SK-N-SH (cell line): ENCODE results near the gene PCDH1. TPM values are rescaled to one million over a fixed set of nuclear protein-coding genes. Genes with fewer than 3 reads are reported as not detected.
A peak's percentile ranks its signal among the peaks of the same experiment; 100 is the strongest.

Experiments
- CTCF ChIA-PET: fragments of 300-600, 350-600 bp; formaldehyde crosslinking; extraction: SDS; loops from one replicate; lab custom pipeline; 2021; lab: Yijun Ruan, JAX
- POLR2A ChIA-PET: fragments of 350-600 bp; sonication (Branson Sonifier 250); formaldehyde crosslinking; extraction: SDS; loops from one replicate; lab custom pipeline; 2020; ENCODE audit warnings: antibody characterized with exemption, inconsistent platforms; lab: Yijun Ruan, JAX
- DNase-seq: peaks from one replicate; pipeline ENCODE4 v3.0.0; 2012
- H2AFZ ChIP-seq: fragments of 200-600 bp; sonication (generic); 2 replicates; pipeline ENCODE4 v1.8.1; 2016; ENCODE audit warnings: antibody characterized with exemption, mild to moderate bottlenecking, low read depth
- H3F3A ChIP-seq: fragments of 200-600 bp; sonication (generic); replicated peaks from 2 replicates; pipeline ENCODE3; 2016; ENCODE audit warnings: antibody characterized with exemption, mild to moderate bottlenecking; ENCODE audit not compliant: insufficient read depth
- H3K27ac ChIP-seq, 2 experiments: fragments of 200-500 bp in 1 of 2; fragments of 200-600 bp in 1 of 2; sonication (Bioruptor generic) in 1 of 2; sonication (generic), shearing (Covaris generic) in 1 of 2; 2 replicates each; pipeline versions ENCODE4 v1.5.1 to v1.6.1; 2014 to 2016; ENCODE audit warnings: low read depth in 2 of 2, inconsistent platforms in 1 of 2, low read length in 1 of 2, mild to moderate bottlenecking in 1 of 2, mixed read lengths in 1 of 2
- H3K27me3 ChIP-seq: fragments of 200-600 bp; sonication (generic), shearing (Covaris generic); 2 replicates; pipeline ENCODE4 v1.6.1; 2016; ENCODE audit warnings: mixed run types; ENCODE audit not compliant: insufficient read depth
- H3K36me3 ChIP-seq, 2 experiments: fragments of 200-500 bp in 1 of 2; fragments of 200-600 bp in 1 of 2; sonication (Bioruptor generic) in 1 of 2; sonication (generic) in 1 of 2; replicated peaks in 1 of 2; 2 replicates each; pipeline versions ENCODE3 to v1.5.1; 2014 to 2016; ENCODE audit warnings: low read length in 1 of 2, mild to moderate bottlenecking in 1 of 2; ENCODE audit not compliant: insufficient read depth in 2 of 2, control insufficient read depth in 1 of 2
- H3K4me1 ChIP-seq, 2 experiments: fragments of 200-500 bp in 1 of 2; fragments of 200-600 bp in 1 of 2; sonication (Bioruptor generic) in 1 of 2; sonication (generic), shearing (Covaris generic) in 1 of 2; 2 replicates each; pipeline versions ENCODE4 v1.5.1 to v1.6.1; 2014 to 2016; ENCODE audit warnings: low read depth in 1 of 2, low read length in 1 of 2, mixed run types in 1 of 2; ENCODE audit not compliant: insufficient read depth in 2 of 2, control insufficient read depth in 1 of 2
- H3K4me2 ChIP-seq: fragments of 200-600 bp; sonication (generic), shearing (Covaris generic); 2 replicates; pipeline ENCODE4 v1.6.1; 2017; ENCODE audit warnings: mixed run types
- H3K4me3 ChIP-seq, 2 experiments: fragments of 200-500 bp in 1 of 2; fragments of 200-600 bp in 1 of 2; sonication (Bioruptor generic) in 1 of 2; sonication (generic), shearing (Covaris generic) in 1 of 2; 2 replicates each; pipeline versions ENCODE4 v1.5.1 to v1.8.1; 2014 to 2016; ENCODE audit warnings: low read depth in 2 of 2, inconsistent platforms in 1 of 2, low read length in 1 of 2, mild to moderate bottlenecking in 1 of 2, mixed read lengths in 1 of 2, moderate library complexity in 1 of 2
- H3K79me2 ChIP-seq: fragments of 200-600 bp; sonication (generic); 2 replicates; pipeline ENCODE4 v1.8.1; 2017; ENCODE audit warnings: mild to moderate bottlenecking; ENCODE audit not compliant: insufficient read depth
- H3K9ac ChIP-seq: fragments of 200-600 bp; sonication (generic); 2 replicates; pipeline ENCODE4 v1.6.1; 2017; ENCODE audit warnings: mixed run types
- H3K9me2 ChIP-seq: fragments of 200-600 bp; sonication (generic); 2 replicates; pipeline ENCODE4 v1.6.1; 2017; ENCODE audit warnings: mixed run types
- H3K9me3 ChIP-seq: fragments of 200-600 bp; sonication (generic); 2 replicates; pipeline ENCODE4 v1.6.1; 2017; ENCODE audit warnings: mixed run types, mild to moderate bottlenecking, moderate library complexity
- H4K20me1 ChIP-seq: fragments of 200-600 bp; sonication (generic); 2 replicates; pipeline ENCODE4 v1.6.1; 2017; ENCODE audit warnings: mild to moderate bottlenecking, mixed run types; ENCODE audit not compliant: insufficient read depth
- ELF1 ChIP-seq: IDR thresholded peaks from 2 replicates; pipeline ENCODE4 v1.4.0; 2012
- EZH2phosphoT487 ChIP-seq: fragments of 200-600 bp; sonication (generic); IDR thresholded peaks from 2 replicates; pipeline ENCODE4 v1.6.1; 2017; ENCODE audit warnings: low read depth, mixed run types, mild to moderate bottlenecking, antibody characterized with exemption, moderate library complexity, borderline replicate concordance
- FOXM1 ChIP-seq: IDR thresholded peaks from 2 replicates; pipeline ENCODE4 v1.4.0; 2012; ENCODE audit warnings: low read depth, mild to moderate bottlenecking
- GABPA ChIP-seq: IDR thresholded peaks from 2 replicates; pipeline ENCODE4 v1.4.0; 2012; ENCODE audit warnings: low read depth, mild to moderate bottlenecking
- JUND ChIP-seq: IDR thresholded peaks from 2 replicates; pipeline ENCODE4 v1.4.0; 2012
- MEF2A ChIP-seq: IDR thresholded peaks from 2 replicates; pipeline ENCODE4 v1.4.0; 2012; ENCODE audit warnings: low read depth, borderline replicate concordance
- MXI1 ChIP-seq: IDR thresholded peaks from 2 replicates; pipeline ENCODE4 v1.6.1; 2012; ENCODE audit warnings: mild to moderate bottlenecking, low read depth, low read length, improper control_type of control experiment
- NRF1 ChIP-seq: IDR thresholded peaks from 2 replicates; pipeline ENCODE4 v1.6.1; 2012; ENCODE audit warnings: low read depth, mild to moderate bottlenecking, low read length
- POLR2AphosphoS5 ChIP-seq: IDR thresholded peaks from 2 replicates; pipeline ENCODE4 v1.6.1; 2012; ENCODE audit warnings: low read depth, low read length
- RAD21 ChIP-seq: IDR thresholded peaks from 2 replicates; pipeline ENCODE4 v1.6.1; 2012; ENCODE audit warnings: mild to moderate bottlenecking, low read length
- RCOR1 ChIP-seq: fragments of 150-350 bp; IDR thresholded peaks from 2 replicates; pipeline ENCODE4 v1.6.1; 2017; ENCODE audit warnings: antibody characterized with exemption, low read length
- REST ChIP-seq: IDR thresholded peaks from 2 replicates; pipeline ENCODE4 v1.6.1; 2012; ENCODE audit warnings: mild to moderate bottlenecking, low read depth, low read length, moderate library complexity
- RFX5 ChIP-seq: IDR thresholded peaks from 2 replicates; pipeline ENCODE4 v1.6.1; 2012; ENCODE audit warnings: mild to moderate bottlenecking, improper control_type of control experiment, low read length
- SIN3A ChIP-seq: IDR thresholded peaks from 2 replicates; pipeline ENCODE4 v1.6.1; 2012; ENCODE audit warnings: low read depth, mild to moderate bottlenecking, low read length, moderate library complexity, borderline replicate concordance
- SMC3 ChIP-seq: IDR thresholded peaks from 2 replicates; pipeline ENCODE4 v1.6.1; 2012; ENCODE audit warnings: low read depth, low read length, improper control_type of control experiment
- TCF12 ChIP-seq: IDR thresholded peaks from 2 replicates; pipeline ENCODE4 v1.4.0; 2012
- TEAD4 ChIP-seq: IDR thresholded peaks from 2 replicates; pipeline ENCODE4 v1.4.0; 2012; ENCODE audit warnings: mild to moderate bottlenecking, borderline replicate concordance; ENCODE audit not compliant: insufficient read depth
- YY1 ChIP-seq: IDR thresholded peaks from 2 replicates; pipeline ENCODE4 v1.4.0; 2012; ENCODE audit warnings: low read depth, mild to moderate bottlenecking
- WGBS: methylation state at CpG from one replicate; pipeline ENCODE4 v1.1.6; 2017; ENCODE audit warnings: low lambda C conversion rate; 5-methylcytosine and 5-hydroxymethylcytosine counted together
- polyA plus RNA-seq, 3 experiments: library from polyadenylated mRNA; depleted of rRNA; stranded (reverse); fragments of >200 nt; gene quantifications; 2 replicates each; pipeline ENCODE4 v1.2.3, GENCODE V29; 2012
- TF ChIP-seq, protein P1 (sequence below): fragments of 200-600 bp; sonication (generic); IDR thresholded peaks from 2 replicates; pipeline ENCODE4 v1.6.1; 2017; ENCODE audit warnings: antibody characterized with exemption, mild to moderate bottlenecking, moderate library complexity
- TF ChIP-seq, protein P2 (sequence below): IDR thresholded peaks from 2 replicates; pipeline ENCODE4 v1.4.0; 2012; ENCODE audit warnings: low read depth

PCDH1 gene
- polyA plus RNA-seq, 1 of the 3 experiments (the other 2 are of a cell fraction): 0.08 TPM

- POLR2A ChIA-PET: interaction anchor here (0.5 to 3.2 kb wide), 3 partner anchors 11 to 235 kb away, joined by 3 to 12 read pairs (median 3); no protein-coding TSS in a partner anchor
- no peaks in the 10 kb centered on the region for H3K9me3 ChIP-seq
- 56% methylated on average over 2 of the region's 4 CpGs for WGBS
Measured at GRCh38 chr5:141826674-141827073, 51.5 kb downstream of the PCDH1 start.

DNA sequence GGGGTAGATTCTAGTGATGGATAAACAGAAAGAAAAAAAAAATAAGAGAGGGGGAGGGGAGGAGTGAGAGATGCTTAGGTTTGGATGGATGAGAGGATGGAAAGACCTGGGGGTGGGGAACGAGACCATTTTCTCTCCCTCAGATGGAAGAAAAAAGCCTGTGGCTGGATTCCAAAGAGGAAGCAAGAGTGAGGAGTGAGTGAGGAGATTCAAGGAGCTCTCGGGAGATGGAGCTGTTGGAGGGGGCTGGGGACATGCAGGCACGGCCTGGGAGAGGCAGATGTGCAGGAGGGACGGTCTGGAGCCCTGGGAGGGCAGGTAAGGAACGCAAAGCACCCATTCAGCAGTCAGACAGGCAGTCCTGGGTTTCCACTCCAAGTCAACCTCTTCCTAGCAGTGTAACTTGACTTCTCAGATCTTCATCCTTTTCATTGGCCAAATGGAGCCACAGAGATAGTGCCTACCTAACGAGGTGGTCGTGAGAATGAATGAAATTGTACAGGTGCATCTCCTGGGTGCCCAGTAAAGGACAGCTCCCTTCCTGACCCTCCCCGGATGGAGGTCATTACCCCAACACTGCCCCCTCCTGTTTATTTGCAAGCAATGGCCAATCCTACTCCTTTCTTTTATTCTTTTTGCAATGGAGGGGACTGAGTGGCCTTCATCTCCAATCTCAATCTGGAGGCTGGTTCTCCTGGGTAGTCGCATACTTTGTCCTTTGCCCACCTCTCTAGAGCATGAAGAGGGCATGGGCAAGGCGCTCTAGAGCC, 52.2 kb downstream of the PCDH1 start:
- Histone ChIP-seq H3K27me3 (peaks cover 7% of the 10 kb centered on the region), H3K4me3 (no peak overlapping the region; a peak in 1 of 4 replicates), H3K4me2 (no peak overlapping the region), H3K9ac (no peak overlapping the region), H3K4me1 (peaks cover 8 to 42% of the 10 kb centered on the region in 2 experiments; a peak in 2 of 4 replicates), H3K27ac (peak overlapping the region in 1 of 2 experiments; percentile 66; a peak in 2 of 4 replicates), H4K20me1 (no peaks in the 10 kb centered on the region), H3K9me3 (no peaks in the 10 kb centered on the region), H3F3A (no peaks in the 10 kb centered on the region), H3K9me2 (no peaks in the 10 kb centered on the region), H3K79me2 (no peaks in the 10 kb centered on the region), H2AFZ (no peak overlapping the region), H3K36me3 (no peaks in the 10 kb centered on the region)
- 26% methylated on average over 10 of the region's 10 CpGs for WGBS
- peak; percentile 64 for DNase-seq
- no peak for TF ChIP-seq GABPA
- no peak for TF ChIP-seq SIN3A
- TF ChIP-seq REST: peak; percentile 65; the same call in 1 of the 2 replicates
- no peak for TF ChIP-seq ELF1
- TF ChIP-seq SMC3: peak; percentile 45
- peak; percentile 44 for TF ChIP-seq RAD21
- no peak for TF ChIP-seq JUND
- TF ChIP-seq FOXM1: no peak
- TF ChIP-seq TCF12: no peak
- no peak for TF ChIP-seq YY1
- TF ChIP-seq, protein P1, sequence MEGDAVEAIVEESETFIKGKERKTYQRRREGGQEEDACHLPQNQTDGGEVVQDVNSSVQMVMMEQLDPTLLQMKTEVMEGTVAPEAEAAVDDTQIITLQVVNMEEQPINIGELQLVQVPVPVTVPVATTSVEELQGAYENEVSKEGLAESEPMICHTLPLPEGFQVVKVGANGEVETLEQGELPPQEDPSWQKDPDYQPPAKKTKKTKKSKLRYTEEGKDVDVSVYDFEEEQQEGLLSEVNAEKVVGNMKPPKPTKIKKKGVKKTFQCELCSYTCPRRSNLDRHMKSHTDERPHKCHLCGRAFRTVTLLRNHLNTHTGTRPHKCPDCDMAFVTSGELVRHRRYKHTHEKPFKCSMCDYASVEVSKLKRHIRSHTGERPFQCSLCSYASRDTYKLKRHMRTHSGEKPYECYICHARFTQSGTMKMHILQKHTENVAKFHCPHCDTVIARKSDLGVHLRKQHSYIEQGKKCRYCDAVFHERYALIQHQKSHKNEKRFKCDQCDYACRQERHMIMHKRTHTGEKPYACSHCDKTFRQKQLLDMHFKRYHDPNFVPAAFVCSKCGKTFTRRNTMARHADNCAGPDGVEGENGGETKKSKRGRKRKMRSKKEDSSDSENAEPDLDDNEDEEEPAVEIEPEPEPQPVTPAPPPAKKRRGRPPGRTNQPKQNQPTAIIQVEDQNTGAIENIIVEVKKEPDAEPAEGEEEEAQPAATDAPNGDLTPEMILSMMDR: peak; percentile 55
- TF ChIP-seq, protein P2, sequence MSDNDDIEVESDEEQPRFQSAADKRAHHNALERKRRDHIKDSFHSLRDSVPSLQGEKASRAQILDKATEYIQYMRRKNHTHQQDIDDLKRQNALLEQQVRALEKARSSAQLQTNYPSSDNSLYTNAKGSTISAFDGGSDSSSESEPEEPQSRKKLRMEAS: no peak
- TF ChIP-seq MXI1: no peak
- TF ChIP-seq NRF1: no peak
- CTCF ChIA-PET: interaction anchor here (0.6 to 20.2 kb wide), 30 partner anchors 10 to 142 kb away, joined by 3 to 447 read pairs (median 4); partner anchors contain the start of gene PCDH1
- POLR2A ChIA-PET: interaction anchor here (0.6 to 3.2 kb wide), 8 partner anchors 10 to 1711 kb away, joined by 3 to 13 read pairs (median 5); partner anchors contain the start of gene PCDH1

More at GRCh38 chr5:141826674-141827073, 51.5 kb downstream of the PCDH1 start:
- Histone ChIP-seq H3F3A (no peaks in the 10 kb centered on the region), H3K27me3 (peaks cover 7% of the 10 kb centered on the region), H3K4me2 (no peak overlapping the region), H3K36me3 (no peaks in the 10 kb centered on the region), H3K4me3 (no peak overlapping the region), H4K20me1 (no peaks in the 10 kb centered on the region), H3K4me1 (peaks cover 6 to 39% of the 10 kb centered on the region in 2 experiments; a peak in 2 of 4 replicates), H3K27ac (peak overlapping the region in 1 of 2 experiments; percentile 23; a peak in 1 of 4 replicates), H3K9ac (no peak overlapping the region), H3K9me2 (no peaks in the 10 kb centered on the region), H3K79me2 (no peaks in the 10 kb centered on the region), H2AFZ (no peak overlapping the region)
- DNase-seq: no peak
- TF ChIP-seq, protein P1: no peak
- no peak for TF ChIP-seq ELF1
- TF ChIP-seq NRF1: no peak
- TF ChIP-seq RFX5: no peak
- TF ChIP-seq TEAD4: no peak
- no peak for TF ChIP-seq EZH2phosphoT487
- TF ChIP-seq POLR2AphosphoS5: no peak
- TF ChIP-seq MEF2A: no peak
- TF ChIP-seq RCOR1: no peak
- CTCF ChIA-PET: interaction anchor here (0.6 to 20.2 kb wide), 22 partner anchors 10 to 143 kb away, joined by 3 to 447 read pairs (median 4); partner anchors contain the start of gene PCDH1
